HS-27A (cell line): ENCODE measurements around the gene PPRC1.

Source experiments
- DNase-seq: peaks from one replicate; pipeline ENCODE4 v3.0.0-alpha.2; 2012; ENCODE audit warnings: low read depth, missing footprints

PPRC1 gene

GRCh38 chr10:102132563-102133372, at the start of gene PPRC1:
PPRC1 (plus strand) TSS chr10:102133040; CDS start chr10:102133069, 29 bp downstream.
- peak; percentile 88 for DNase-seq

GRCh38 chr10:102083541-102083940, 49.3 kb upstream of the PPRC1 start:
- DNase-seq, result no peak

GRCh38 chr10:102085336-102085735, 47.5 kb upstream of the PPRC1 start:
- DNase-seq, result no peak

- DNase-seq, result no peak
These were observed 46.6 kb upstream of the PPRC1 start for GRCh38 chr10:102086196-102086595.

- no peak for DNase-seq
These were observed 42.1 kb upstream of the PPRC1 start for GRCh38 chr10:102090772-102091171.

- DNase-seq, result no peak
These were observed 36.4 kb upstream of the PPRC1 start for GRCh38 chr10:102096449-102096848.

- DNase-seq, result no peak
These were observed 31.7 kb upstream of the PPRC1 start for GRCh38 chr10:102101152-102101551.

GRCh38 chr10:102102421-102102820, 30.4 kb upstream of the PPRC1 start:
- DNase-seq, result no peak

GRCh38 chr10:102106998-102107397, 25.8 kb upstream of the PPRC1 start:
- no peak for DNase-seq

- DNase-seq, result no peak
These were observed 23.4 kb upstream of the PPRC1 start for GRCh38 chr10:102109166-102110116.

GRCh38 chr10:102111276-102111675, 21.6 kb upstream of the PPRC1 start:
- no peak for DNase-seq

- no peak for DNase-seq
These were observed 20.5 kb upstream of the PPRC1 start for GRCh38 chr10:102112210-102112817.

GRCh38 chr10:102113261-102113955, 19.4 kb upstream of the PPRC1 start:
- no peak for DNase-seq

- DNase-seq, result no peak
These were observed 18.6 kb upstream of the PPRC1 start for GRCh38 chr10:102113956-102114857.

- DNase-seq, result no peak
These were observed 17.8 kb upstream of the PPRC1 start for GRCh38 chr10:102114861-102115618.

- DNase-seq, result no peak
These were observed 17.1 kb upstream of the PPRC1 start for GRCh38 chr10:102115775-102116174.

- no peak for DNase-seq
These were observed 16.2 kb upstream of the PPRC1 start for GRCh38 chr10:102116656-102117055.

- DNase-seq, result peak; percentile 35
These were observed 15.3 kb upstream of the PPRC1 start for GRCh38 chr10:102117391-102118159.

- DNase-seq, result no peak
These were observed 14.0 kb upstream of the PPRC1 start for GRCh38 chr10:102118867-102119266.
